ENCODE data around the gene RETN.

The RETN gene

DNA sequence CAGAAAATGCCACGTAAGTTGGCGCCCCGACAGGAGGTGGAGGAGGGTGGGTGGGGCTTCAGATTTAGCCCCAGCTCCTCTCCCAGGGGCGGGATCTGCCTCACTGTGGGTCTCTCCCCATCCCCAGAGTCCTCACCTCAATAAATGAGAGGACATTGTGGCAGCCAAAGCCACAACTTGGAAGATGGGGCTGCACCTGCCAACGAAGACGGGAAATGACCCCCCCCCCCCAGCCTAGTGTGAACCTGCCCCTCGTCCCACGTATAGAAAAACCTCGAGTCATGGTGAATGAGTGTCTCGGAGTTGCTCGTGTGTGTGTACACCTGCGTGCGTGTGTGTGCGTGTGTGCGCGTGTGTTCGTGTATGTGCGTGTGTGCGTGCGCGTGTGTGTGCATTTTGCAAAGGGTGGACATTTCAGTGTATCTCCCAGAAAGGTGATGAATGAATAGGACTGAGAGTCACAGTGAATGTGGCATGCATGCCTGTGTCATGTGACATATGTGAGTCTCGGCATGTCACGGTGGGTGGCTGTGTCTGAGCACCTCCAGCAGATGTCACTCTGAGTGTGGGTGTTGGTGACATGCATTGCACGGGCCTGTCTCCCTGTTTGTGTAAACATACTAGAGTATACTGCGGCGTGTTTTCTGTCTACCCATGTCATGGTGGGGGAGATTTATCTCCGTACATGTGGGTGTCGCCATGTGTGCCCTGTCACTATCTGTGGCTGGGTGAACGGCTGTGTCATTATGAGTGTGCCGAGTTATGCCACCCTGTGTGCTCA is 10.3 kb downstream of the RETN start:
- no peak overlapping the region for H3K4me2 ChIP-seq
- H3K27ac ChIP-seq = no peak overlapping the region
- H2AFZ ChIP-seq (ENCODE audit: low read depth) = no peak overlapping the region
- no peaks in the 10 kb centered on the region for H3K4me1 ChIP-seq (ENCODE audit: low read depth, poor library complexity, severe bottlenecking)
- no peak overlapping the region for H3K9ac ChIP-seq
- no peaks in the 10 kb centered on the region for H3K36me3 ChIP-seq (ENCODE audit: insufficient read depth)
- no peak overlapping the region for H3K4me3 ChIP-seq (IDR thresholded peaks at IDR 0.05; ENCODE audit: insufficient read depth, low read depth, low read length)
- H3K27me3 ChIP-seq (ENCODE audit: insufficient read depth, low read depth) = peaks cover 40% of the 10 kb centered on the region
- no peaks in the 10 kb centered on the region for H3K79me2 ChIP-seq (ENCODE audit: insufficient read depth, low read depth)
- H4K20me1 ChIP-seq (ENCODE audit: insufficient read depth) = no peaks in the 10 kb centered on the region
- TF ChIP-seq, protein P1, sequence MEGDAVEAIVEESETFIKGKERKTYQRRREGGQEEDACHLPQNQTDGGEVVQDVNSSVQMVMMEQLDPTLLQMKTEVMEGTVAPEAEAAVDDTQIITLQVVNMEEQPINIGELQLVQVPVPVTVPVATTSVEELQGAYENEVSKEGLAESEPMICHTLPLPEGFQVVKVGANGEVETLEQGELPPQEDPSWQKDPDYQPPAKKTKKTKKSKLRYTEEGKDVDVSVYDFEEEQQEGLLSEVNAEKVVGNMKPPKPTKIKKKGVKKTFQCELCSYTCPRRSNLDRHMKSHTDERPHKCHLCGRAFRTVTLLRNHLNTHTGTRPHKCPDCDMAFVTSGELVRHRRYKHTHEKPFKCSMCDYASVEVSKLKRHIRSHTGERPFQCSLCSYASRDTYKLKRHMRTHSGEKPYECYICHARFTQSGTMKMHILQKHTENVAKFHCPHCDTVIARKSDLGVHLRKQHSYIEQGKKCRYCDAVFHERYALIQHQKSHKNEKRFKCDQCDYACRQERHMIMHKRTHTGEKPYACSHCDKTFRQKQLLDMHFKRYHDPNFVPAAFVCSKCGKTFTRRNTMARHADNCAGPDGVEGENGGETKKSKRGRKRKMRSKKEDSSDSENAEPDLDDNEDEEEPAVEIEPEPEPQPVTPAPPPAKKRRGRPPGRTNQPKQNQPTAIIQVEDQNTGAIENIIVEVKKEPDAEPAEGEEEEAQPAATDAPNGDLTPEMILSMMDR (conservative IDR thresholded peaks at IDR 0.05; ENCODE audit: low read depth, low read length) = no peak

DNA sequence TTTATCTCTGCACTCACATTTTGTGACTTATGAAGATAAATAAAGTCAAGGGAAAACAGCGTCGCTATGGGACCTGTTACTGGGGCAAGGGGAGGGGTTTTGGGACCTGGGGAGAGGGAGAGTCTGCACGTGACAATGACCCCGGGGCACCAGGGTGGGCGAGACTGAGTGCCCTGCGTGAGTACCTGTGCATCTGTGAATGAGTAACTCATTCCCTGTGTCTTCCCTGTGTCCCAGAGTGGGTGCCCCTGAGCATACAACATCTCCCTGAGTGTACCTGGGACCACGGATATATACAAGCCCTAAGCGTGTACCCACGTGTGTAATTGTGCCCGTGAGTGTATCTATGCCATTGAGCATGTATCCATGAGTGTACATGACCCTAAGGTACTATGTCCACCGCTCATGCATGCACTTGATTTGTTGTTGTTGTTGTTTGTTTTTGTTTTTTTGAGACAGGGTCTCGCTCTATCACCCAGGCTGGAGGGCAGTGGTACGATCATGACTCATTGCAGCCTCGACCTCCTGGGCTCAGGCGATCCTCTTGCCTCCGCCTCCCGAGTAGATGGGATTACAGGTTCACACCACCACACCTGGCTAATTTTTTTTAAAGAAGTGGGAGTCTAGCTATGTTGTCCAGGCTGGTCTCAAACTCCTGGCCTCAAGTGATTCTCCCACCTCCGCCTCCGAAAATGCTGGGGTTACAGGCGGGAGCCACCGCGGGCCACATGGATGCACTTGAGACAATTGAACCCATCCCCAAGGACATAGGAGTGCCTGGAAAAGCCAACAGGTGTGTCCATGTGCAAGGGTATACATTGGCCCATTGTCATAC is 11.1 kb downstream of the RETN start:
- H3K27ac ChIP-seq = no peak overlapping the region
- no peak overlapping the region; the same call in 1 of the 2 replicates for H3K9ac ChIP-seq
- H3K4me1 ChIP-seq (ENCODE audit: low read depth, poor library complexity, severe bottlenecking) = no peaks in the 10 kb centered on the region
- H3K4me3 ChIP-seq (IDR thresholded peaks at IDR 0.05; ENCODE audit: insufficient read depth, low read depth, low read length) = no peak overlapping the region
- H3K27me3 ChIP-seq (ENCODE audit: insufficient read depth, low read depth) = peaks cover 33% of the 10 kb centered on the region
- no peaks in the 10 kb centered on the region for H3K79me2 ChIP-seq (ENCODE audit: insufficient read depth, low read depth)
- H3K36me3 ChIP-seq (ENCODE audit: insufficient read depth) = no peaks in the 10 kb centered on the region
- H4K20me1 ChIP-seq (ENCODE audit: insufficient read depth) = no peaks in the 10 kb centered on the region
- H3K4me2 ChIP-seq = peak overlapping the region; percentile 39
- peak overlapping the region; percentile 93 for H2AFZ ChIP-seq (ENCODE audit: low read depth)
- TF ChIP-seq, protein P1 (conservative IDR thresholded peaks at IDR 0.05; ENCODE audit: low read depth, low read length) = no peak

DNA sequence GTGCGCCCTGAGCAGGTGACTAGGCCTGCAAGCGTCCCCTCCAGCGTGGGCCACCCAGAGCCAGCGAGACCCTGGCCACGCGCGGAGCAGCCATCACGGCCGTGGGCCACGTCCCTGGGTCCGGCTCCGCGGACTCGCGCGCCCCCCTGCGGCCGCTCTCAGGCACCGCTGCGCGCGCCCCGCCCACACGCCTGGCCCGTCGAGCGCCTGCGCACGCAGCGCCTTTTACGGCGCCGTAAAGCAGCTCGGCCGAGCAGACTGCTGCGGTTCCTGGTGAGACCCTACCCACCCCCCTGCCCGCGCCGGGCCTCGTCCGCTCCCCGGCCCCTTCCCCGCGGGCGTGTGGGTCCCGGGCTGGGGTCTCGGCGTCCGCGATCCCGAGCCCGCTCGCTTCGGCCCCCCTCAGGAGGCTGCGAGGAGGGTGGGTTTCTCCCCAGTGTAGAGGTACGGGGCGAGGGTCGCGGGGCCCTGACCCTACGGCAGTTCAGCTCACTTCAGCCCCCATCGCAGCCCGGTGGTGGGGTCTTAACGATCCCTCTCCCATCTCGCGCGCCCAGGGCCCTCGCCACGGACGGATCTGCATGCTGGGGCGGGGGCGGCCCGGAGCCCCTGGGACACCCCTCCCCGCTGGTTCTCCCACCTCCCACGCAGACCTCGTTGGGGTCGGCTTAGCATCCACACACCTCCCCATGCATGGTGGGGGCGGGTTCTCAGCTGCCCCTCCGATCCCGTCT is 11.9 kb downstream of the RETN start, which contains the start of gene TRAPPC5:
Gene TRAPPC5, plus strand, starts transcription at position 228 of the 734 bp plus-strand sequence. CDS start 1,421 bp downstream, outside the sequence.
- peaks cover 27% of the 10 kb centered on the region for H3K27me3 ChIP-seq (ENCODE audit: insufficient read depth, low read depth)
- H3K79me2 ChIP-seq (ENCODE audit: insufficient read depth, low read depth) = no peaks in the 10 kb centered on the region
- H3K36me3 ChIP-seq (ENCODE audit: insufficient read depth) = no peaks in the 10 kb centered on the region
- H3K4me1 ChIP-seq (ENCODE audit: low read depth, poor library complexity, severe bottlenecking) = no peaks in the 10 kb centered on the region
- H2AFZ ChIP-seq (ENCODE audit: low read depth) = peak within 1 kb of the TSS; percentile 93
- no peak within 1 kb of the TSS for H3K4me3 ChIP-seq (IDR thresholded peaks at IDR 0.05; ENCODE audit: insufficient read depth, low read depth, low read length)
- H3K27ac ChIP-seq = no peak within 1 kb of the TSS
- TF ChIP-seq, protein P1 (conservative IDR thresholded peaks at IDR 0.05; ENCODE audit: low read depth, low read length) = peak; percentile 84
- peak within 1 kb of the TSS; percentile 78 for H3K4me2 ChIP-seq
- peak within 1 kb of the TSS; percentile 70; the same call in 1 of the 2 replicates for H3K9ac ChIP-seq
- H4K20me1 ChIP-seq (ENCODE audit: insufficient read depth) = no peaks in the 10 kb centered on the region

Measured in KMS-11 (cell line).